GM19043 (cell line): ENCODE data around the gene PARD6G.

ENCODE experiments used
- ATAC-seq: cut with Tn5 transposase; IDR thresholded peaks from one replicate; pipeline ENCODE4 v1.9.1; 2021; ENCODE audit warnings: low read depth; ENCODE audit not compliant: unreplicated experiment

The PARD6G gene

DNA sequence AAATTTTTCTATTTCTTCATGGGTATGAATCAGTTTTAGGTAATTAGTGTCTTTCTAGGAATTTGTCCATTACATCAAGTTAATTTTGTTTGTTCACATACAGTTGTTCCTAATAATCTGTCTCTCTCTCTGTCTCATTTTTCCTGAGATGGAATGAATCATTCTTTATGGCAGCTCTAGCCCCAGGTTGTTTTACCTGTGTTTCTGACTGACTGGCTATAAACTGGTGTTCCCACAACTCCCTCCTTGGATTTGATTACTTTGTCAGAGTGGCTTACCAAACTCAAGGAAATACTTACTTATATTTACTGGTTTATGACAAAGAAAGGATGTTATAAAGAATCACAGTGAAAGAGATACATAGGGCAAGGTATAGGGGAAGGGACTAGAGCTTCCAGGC, 123.2 kb downstream of the PARD6G start:
- no peak for ATAC-seq

DNA sequence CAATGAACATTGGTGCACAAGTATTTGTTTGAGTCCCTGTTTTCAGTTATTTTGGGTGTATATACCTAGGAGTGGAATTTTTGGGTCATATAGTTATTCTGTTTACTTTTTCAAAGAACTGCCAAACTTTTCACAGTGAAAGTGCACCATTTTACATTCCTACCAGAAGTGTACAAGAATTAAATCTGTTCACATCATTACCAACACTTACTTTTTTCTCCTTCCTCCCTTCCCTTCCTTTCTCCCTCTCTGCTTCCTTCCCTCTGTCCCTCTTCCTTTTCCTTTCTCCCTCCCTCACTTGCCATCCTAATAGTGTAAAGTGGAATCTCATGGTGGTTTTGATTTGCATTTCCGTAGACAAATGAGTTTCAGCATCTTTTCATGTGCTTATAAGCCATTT, 126.4 kb downstream of the PARD6G start:
- ATAC-seq: no peak

- no peak for ATAC-seq
These were observed 128.2 kb downstream of the PARD6G start for GRCh38 chr18:80119111-80119510.

- ATAC-seq: no peak
These were observed 132.3 kb downstream of the PARD6G start for GRCh38 chr18:80115035-80115434.

DNA sequence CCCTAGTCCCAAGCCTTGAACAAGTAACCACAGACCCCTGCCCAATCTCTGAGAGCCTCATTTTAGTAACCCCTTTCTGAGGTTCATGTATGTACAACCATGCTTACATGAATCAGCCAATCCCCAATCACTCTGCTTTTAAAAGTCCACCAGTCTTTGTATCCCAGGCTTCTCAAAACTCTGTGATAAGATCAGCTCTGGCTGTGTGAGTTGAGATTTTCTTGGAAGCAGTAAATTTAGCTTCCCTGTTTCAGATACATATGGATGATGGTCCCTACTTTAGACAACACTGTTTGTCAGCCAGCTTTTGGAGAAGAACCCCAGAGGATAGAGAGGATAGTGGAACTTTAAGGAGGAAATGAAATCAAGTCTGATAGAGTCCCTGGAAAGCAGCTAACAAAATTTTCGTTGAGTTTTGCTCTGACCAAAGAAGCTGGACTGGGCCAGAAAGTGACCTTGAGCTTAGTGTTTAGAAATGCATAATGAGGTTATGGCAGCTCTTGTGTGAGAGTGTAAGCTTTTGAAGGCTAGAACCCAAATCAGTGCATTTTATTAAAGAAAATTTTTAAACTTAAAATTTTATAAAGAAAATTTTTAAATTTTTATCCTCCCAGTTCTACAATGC, 134.6 kb downstream of the PARD6G start:
- ATAC-seq: no peak

GRCh38 chr18:80109676-80110078, 137.6 kb downstream of the PARD6G start:
- peak; percentile 13 for ATAC-seq

DNA sequence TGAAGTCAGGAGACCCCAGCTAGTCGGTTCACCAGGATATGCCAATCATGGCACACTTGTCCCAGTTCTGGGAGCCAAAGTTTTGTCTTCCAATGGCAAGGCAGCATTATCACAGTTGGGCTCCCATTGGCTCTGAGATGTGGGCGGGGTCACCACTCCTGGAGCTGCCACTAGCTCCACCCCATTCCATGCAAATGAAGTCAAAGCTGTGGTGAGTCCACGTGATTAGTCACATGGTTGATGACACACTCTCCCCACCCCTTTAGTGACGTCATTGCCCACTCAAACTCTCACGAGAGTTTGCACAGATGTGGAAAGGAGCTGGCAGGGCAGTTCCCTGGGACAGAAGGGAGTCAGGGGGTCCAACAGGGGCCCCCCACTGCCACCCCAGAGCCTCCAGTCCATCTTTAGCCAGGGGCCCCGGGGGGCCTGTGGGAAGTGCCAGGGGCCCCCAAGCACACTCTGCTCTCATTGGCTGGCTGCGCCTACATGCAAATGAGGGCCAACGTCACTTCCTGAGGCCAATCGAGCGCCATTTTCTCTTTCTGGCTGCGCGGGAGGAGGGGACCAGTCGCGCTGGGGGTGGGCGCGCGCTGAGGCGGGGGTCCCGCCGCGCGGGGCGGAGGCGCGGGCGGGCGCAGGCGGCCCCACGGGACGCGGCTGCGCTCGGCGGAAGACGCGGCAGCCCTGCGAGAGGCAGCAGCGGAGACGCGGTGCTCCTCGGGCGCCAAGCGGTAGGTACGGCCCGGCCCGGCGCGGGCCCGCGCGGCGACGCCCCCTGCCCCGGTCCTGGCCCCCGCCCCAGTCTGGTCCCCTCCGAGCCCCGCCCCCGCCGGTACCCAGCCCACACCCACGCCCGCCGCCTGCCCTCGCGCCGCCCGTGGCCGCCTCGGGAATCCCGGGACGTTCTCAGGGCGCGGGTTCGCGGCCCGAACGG, 138.3 kb downstream of the PARD6G start, which contains the start of gene ADNP2:
Gene ADNP2 (plus strand): TSS at position 524 of the 937 bp plus-strand sequence. CDS start 8,281 bp downstream, outside the sequence.
- peak; percentile 43 for ATAC-seq

- ATAC-seq: no peak
These were observed 139.2 kb downstream of the PARD6G start for GRCh38 chr18:80108121-80108536.

GRCh38 chr18:80107426-80107825, 139.9 kb downstream of the PARD6G start:
- ATAC-seq: no peak
